OCI-LY7 (cell line): ENCODE results near the gene MOAP1. TPM values are rescaled to one million over a fixed set of nuclear protein-coding genes. Genes with fewer than 3 reads are reported as not detected.
"Not testable (repeated sequence)": the region's sequence is repeated elsewhere in the genome, so short reads cannot be mapped to it uniquely, and the experiment has no call there.

Experiments used
- BruUV-seq: library from RNA; stranded (reverse); fragments of 400-500 nt; replicated peaks from 2 replicates; lab custom pipeline; 2021; lab: Mats Ljungman, UMichigan
- CTCF ChIA-PET: fragments of 300-600 bp; sonication (Branson Sonifier 250); formaldehyde crosslinking; loops from one replicate; lab custom pipeline; 2022; ENCODE audit warnings: antibody characterized with exemption; ENCODE audit not compliant: unreplicated experiment; lab: Charles Lee
- POLR2A ChIA-PET: fragments of 300-600 bp; sonication (Branson Sonifier 250); formaldehyde crosslinking; loops from one replicate; lab custom pipeline; 2022; ENCODE audit warnings: antibody characterized with exemption; lab: Charles Lee
- DNase-seq: peaks from one replicate; pipeline ENCODE4 v3.0.0-alpha.2; 2015; ENCODE audit warnings: low spot score
- H2AFZ ChIP-seq: fragments of 200-600 bp; sonication (generic), shearing (Covaris generic); 2 replicates; pipeline ENCODE4 v1.6.1; 2014; ENCODE audit warnings: mild to moderate bottlenecking, antibody characterized with exemption, low read length, moderate library complexity
- H3K27ac ChIP-seq: fragments of 200-600 bp; sonication (generic); 2 replicates; pipeline ENCODE4 v1.5.1; 2014; ENCODE audit warnings: mixed run types, low read depth, mild to moderate bottlenecking, moderate library complexity, low read length, inconsistent platforms; ENCODE audit not compliant: poor library complexity, severe bottlenecking
- H3K36me3 ChIP-seq: fragments of 200-600 bp; sonication (generic); 2 replicates; pipeline ENCODE4 v1.6.1; 2014; ENCODE audit warnings: mild to moderate bottlenecking, antibody characterized with exemption, low read length, moderate library complexity, mixed read lengths; ENCODE audit not compliant: insufficient read depth
- H3K4me1 ChIP-seq: fragments of 200-600 bp; sonication (generic); 2 replicates; pipeline ENCODE4 v1.5.1; 2014; ENCODE audit warnings: mild to moderate bottlenecking, low read length; ENCODE audit not compliant: insufficient read depth, poor library complexity, severe bottlenecking
- H3K4me2 ChIP-seq: fragments of 200-600 bp; sonication (generic); 2 replicates; pipeline ENCODE4 v1.6.1; 2014; ENCODE audit warnings: mild to moderate bottlenecking, low read length
- H3K4me3 ChIP-seq: fragments of 200-600 bp; sonication (generic); 2 replicates; pipeline ENCODE4 v1.5.1; 2014; ENCODE audit warnings: mild to moderate bottlenecking, low read depth, low read length; ENCODE audit not compliant: poor library complexity, severe bottlenecking
- H3K79me2 ChIP-seq: fragments of 200-600 bp; sonication (generic); 2 replicates; pipeline ENCODE4 v1.6.1; 2016; ENCODE audit warnings: low read depth, mild to moderate bottlenecking, low read length, moderate library complexity, mixed read lengths; ENCODE audit not compliant: insufficient read depth
- H3K9me2 ChIP-seq: fragments of 200-600 bp; sonication (generic); 2 replicates; pipeline ENCODE4 v1.6.1; 2016; ENCODE audit warnings: mild to moderate bottlenecking, low read length, mixed read lengths; ENCODE audit not compliant: insufficient read depth
- H3K9me3 ChIP-seq: fragments of 200-600 bp; sonication (generic); 2 replicates; pipeline ENCODE4 v1.6.1; 2014; ENCODE audit warnings: mild to moderate bottlenecking, mixed run types, low read length, mixed read lengths
- H4K20me1 ChIP-seq: fragments of 200-600 bp; sonication (generic); 2 replicates; pipeline ENCODE4 v1.6.1; 2014; ENCODE audit warnings: mild to moderate bottlenecking, antibody characterized with exemption, low read length, moderate library complexity, mixed read lengths; ENCODE audit not compliant: insufficient read depth
- CTCF ChIP-seq: fragments of 200-600 bp; sonication (generic); conservative IDR thresholded peaks from 2 replicates; pipeline ENCODE4 v1.5.1; 2014; ENCODE audit warnings: mild to moderate bottlenecking, antibody characterized with exemption, low read length, moderate library complexity, mixed read lengths
- EZH2phosphoT487 ChIP-seq: fragments of 200-600 bp; sonication (generic); IDR thresholded peaks from 2 replicates; pipeline ENCODE4 v1.6.1; 2018; ENCODE audit warnings: low read depth, borderline replicate concordance, mild to moderate bottlenecking, mixed run types, antibody characterized with exemption, low read length, moderate library complexity, mixed read lengths
- intact Hi-C: fragments of 100-400 bp; cut with micrococcal nuclease; formaldehyde crosslinking; loops from one replicate; pipeline ENCODE4 v1.10.0; 2022; ENCODE audit not compliant: unreplicated experiment
- total RNA-seq, 2 experiments: library from RNA; depleted of rRNA in 1 of 2; stranded (reverse); fragments of >200 nt in 1 of 2; shearing (Covaris generic) in 1 of 2; gene quantifications; 2 replicates each; pipeline ENCODE4 v1.2.3, GENCODE V29; 2014 to 2022

The MOAP1 gene
- total RNA-seq, 2 experiments from 2014 or later = 26.4 to 31.2 TPM

DNA sequence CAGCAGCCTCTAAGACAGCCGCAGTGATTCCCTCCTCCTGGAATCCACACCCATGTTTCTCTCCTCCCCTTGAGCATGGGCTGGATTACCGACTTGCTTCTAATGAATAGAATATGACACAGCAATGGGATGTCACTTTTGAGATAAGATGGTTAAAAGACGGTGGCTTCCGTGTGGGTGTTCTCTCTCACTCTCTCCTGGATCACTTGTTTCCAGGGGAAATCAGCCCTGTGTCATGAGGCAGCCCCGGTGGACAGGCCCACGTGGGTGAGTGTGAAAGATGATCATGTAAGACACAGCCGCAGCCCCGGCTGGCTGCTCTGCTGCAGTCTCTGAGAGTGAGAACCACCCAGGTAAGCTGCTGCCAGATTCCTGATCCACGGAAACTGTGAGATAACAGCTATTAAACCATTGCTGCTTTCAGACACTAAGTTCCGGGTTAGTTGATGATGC, 10.7 kb downstream of the MOAP1 start:
- H3K9me3 ChIP-seq = no peaks in the 10 kb centered on the region
- H2AFZ ChIP-seq = no peak overlapping the region
- H4K20me1 ChIP-seq = no peaks in the 10 kb centered on the region
- intact Hi-C loops = no loop called here
- no peaks in the 10 kb centered on the region for H3K36me3 ChIP-seq
- no TSS peak for BruUV-seq
- CTCF ChIA-PET = no interaction called here
- POLR2A ChIA-PET = interaction anchor here (0.6 kb wide), 1 partner anchor 1085 kb away, joined by 3 read pairs; no protein-coding TSS in a partner anchor
- H3K4me3 ChIP-seq = no peak overlapping the region
- no peak overlapping the region for H3K4me2 ChIP-seq
- no peak overlapping the region for H3K27ac ChIP-seq
- no peak for TF ChIP-seq CTCF
- no peak for TF ChIP-seq EZH2phosphoT487
- no peak for DNase-seq
- no peaks in the 10 kb centered on the region for H3K4me1 ChIP-seq
- no peaks in the 10 kb centered on the region for H3K79me2 ChIP-seq
- no peaks in the 10 kb centered on the region for H3K9me2 ChIP-seq

DNA sequence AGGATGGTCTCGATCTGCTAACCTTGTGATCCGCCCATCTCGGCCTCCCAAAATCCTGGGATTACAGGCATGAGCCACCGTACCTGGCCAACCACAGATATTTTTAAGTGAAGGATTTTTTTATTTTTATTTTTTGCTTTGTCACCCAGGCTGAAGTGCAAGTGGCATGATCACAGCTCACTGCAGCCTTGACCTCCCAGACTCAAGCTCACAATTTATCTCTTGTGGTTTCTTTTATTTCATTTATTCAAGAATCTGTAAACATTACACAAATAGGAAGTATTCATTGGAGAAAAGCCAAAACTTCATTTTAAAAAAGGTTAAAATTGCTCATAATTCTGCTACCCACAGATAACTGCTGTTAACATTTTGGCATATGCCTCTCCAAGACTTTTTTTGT, 13.3 kb downstream of the MOAP1 start:
- H3K79me2 ChIP-seq = no peaks in the 10 kb centered on the region
- H3K9me3 ChIP-seq = no peaks in the 10 kb centered on the region
- no peak for TF ChIP-seq CTCF
- TF ChIP-seq EZH2phosphoT487 = no peak
- no peak overlapping the region for H2AFZ ChIP-seq
- H3K4me1 ChIP-seq = no peaks in the 10 kb centered on the region
- H3K36me3 ChIP-seq = no peaks in the 10 kb centered on the region
- H3K4me2 ChIP-seq = no peak overlapping the region
- no peaks in the 10 kb centered on the region for H3K9me2 ChIP-seq
- H3K27ac ChIP-seq = no peak overlapping the region
- ChIA-PET POLR2A (interaction anchor here (0.6 to 0.7 kb wide), 2 partner anchors 44 to 532 kb away, joined by 3 to 6 read pairs; no protein-coding TSS in a partner anchor), CTCF (no interaction called here)
- no peak overlapping the region for H3K4me3 ChIP-seq
- BruUV-seq = no TSS peak
- H4K20me1 ChIP-seq = no peaks in the 10 kb centered on the region
- no peak for DNase-seq
- intact Hi-C loops = no loop called here

DNA sequence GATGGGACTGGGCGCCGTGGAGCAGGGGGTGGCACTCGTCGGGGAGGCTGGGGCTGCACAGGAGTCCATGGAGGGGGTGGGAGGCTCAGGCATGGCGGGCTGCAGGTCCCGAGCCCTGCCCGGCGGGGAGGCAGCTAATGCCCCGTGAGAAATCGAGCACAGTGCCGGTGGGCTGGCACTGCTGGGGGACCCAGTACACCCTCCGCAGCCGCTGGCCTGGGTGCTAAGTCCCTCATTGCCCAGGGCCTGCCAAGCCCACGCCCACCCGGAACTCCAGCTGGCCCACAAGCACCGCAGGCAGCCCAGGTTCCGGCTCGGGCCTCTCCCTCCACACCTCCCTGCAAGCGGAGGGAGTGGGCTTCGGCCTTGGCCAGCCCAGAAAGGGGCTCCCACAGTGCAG, 14.6 kb downstream of the MOAP1 start:
- H3K79me2 ChIP-seq, H3K4me3 ChIP-seq, H3K4me1 ChIP-seq, H3K36me3 ChIP-seq, BruUV-seq, intact Hi-C loops, POLR2A ChIA-PET, H3K4me2 ChIP-seq, H3K9me2 ChIP-seq, H3K9me3 ChIP-seq, H4K20me1 ChIP-seq, H2AFZ ChIP-seq, DNase-seq, H3K27ac ChIP-seq, CTCF ChIA-PET: not testable (repeated sequence)

- DNase-seq, CTCF ChIA-PET, BruUV-seq, H3K79me2 ChIP-seq, H3K9me2 ChIP-seq, intact Hi-C loops, H2AFZ ChIP-seq, H4K20me1 ChIP-seq, H3K4me2 ChIP-seq, H3K27ac ChIP-seq, H3K4me3 ChIP-seq, H3K9me3 ChIP-seq, H3K36me3 ChIP-seq, H3K4me1 ChIP-seq: not testable (repeated sequence)
- POLR2A ChIA-PET = interaction anchor here (1.4 kb wide), 1 partner anchor 9 kb away, joined by 5 read pairs; no protein-coding TSS in a partner anchor
Measured at GRCh38 chr14:93169619-93170018, 15.1 kb downstream of the MOAP1 start.

DNA sequence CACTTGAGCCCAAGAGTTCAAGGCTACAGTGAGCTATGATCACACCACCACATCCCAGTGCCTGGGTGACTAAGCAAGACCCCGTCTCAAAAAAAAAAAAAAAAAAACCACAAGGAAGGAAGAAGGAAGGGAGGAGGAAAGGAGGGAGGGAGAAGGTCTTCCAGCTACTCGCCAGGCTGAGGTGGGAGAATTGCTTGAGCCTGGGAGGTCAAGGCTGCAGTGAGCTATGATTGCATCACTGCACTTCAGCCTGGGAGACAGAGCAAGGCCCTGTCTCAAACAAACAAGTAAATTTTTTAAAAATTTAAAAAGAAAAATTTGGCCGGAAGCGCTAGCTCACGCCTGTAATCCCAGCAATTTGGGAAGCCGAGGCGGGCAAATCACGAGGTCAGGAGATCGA, 16.1 kb downstream of the MOAP1 start:
- H3K4me2 ChIP-seq, H3K4me3 ChIP-seq, CTCF ChIA-PET, BruUV-seq, H3K36me3 ChIP-seq, intact Hi-C loops, H2AFZ ChIP-seq, DNase-seq, H3K27ac ChIP-seq, H3K9me2 ChIP-seq, H3K79me2 ChIP-seq, H3K4me1 ChIP-seq, H3K9me3 ChIP-seq, H4K20me1 ChIP-seq: not testable (repeated sequence)
- POLR2A ChIA-PET = interaction anchor here (0.6 to 1.4 kb wide), 5 partner anchors 10 to 399 kb away, joined by 3 to 5 read pairs (median 4); no protein-coding TSS in a partner anchor
